Measurements from ENCODE around the gene SCN1A. TPM values are rescaled to one million over a fixed set of nuclear protein-coding genes. Genes with fewer than 3 reads are reported as not detected.

The SCN1A gene
- total and polyA plus RNA-seq, 2 of the 4 experiments (the other 2 are of a cell fraction): under 0.01 TPM; not detected in 1

DNA sequence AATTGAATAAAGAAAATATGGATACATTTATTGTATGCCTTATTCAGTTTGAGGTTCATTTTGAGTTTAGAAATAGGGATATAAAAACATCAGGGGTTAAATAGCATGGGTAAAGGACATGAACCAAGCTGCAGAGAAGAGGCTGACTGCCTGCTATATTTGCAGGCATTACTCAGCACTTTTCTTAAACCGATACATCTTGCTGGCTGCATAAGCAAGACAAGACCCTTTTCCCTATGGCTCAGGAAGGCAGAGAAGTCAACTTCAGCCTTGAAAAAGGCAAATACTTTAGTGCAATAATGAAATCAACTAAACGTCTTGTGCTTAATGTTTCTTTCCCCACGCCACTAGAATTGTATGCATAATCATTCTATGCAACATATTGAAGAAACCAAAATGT, 36.4 kb downstream of the SCN1A start:
- no peaks in the 10 kb centered on the region for H4K20me1 ChIP-seq (ENCODE audit: insufficient read depth, low read length)
- no TSS peak for BruUV-seq (replicated peaks)
- peak overlapping the region; percentile 24; the same call in 1 of the 2 replicates for H3K4ac ChIP-seq (ENCODE audit: low read depth, low read length)
- ChIA-PET CTCF (interaction anchor here (1.6 kb wide), 1 partner anchor 15 kb away, joined by 5 read pairs; no protein-coding TSS in a partner anchor), POLR2A (ENCODE audit: unreplicated experiment) (no interaction called here)
- no peaks in the 10 kb centered on the region for H3K9me3 ChIP-seq (ENCODE audit: control insufficient read depth, insufficient read depth, low read length)
- peak overlapping the region; percentile 50; the same call in 1 of the 2 replicates for H2BK20ac ChIP-seq (ENCODE audit: low read depth, low read length)
- H3K14ac ChIP-seq (replicated peaks; ENCODE audit: low read depth, low read length): 0 out of 2 replicates have a peak overlapping the region, but pooled peaks have one; percentile 22
- H3K4me2 ChIP-seq (ENCODE audit: low read depth, low read length): no peak overlapping the region
- DNase-seq (peak; percentile 32), ATAC-seq (ENCODE audit: low read depth) (peak; percentile 47)
- no peaks in the 10 kb centered on the region for H3K27me3 ChIP-seq (ENCODE audit: control insufficient read depth, insufficient read depth, low read length)
- peaks cover 3% of the 10 kb centered on the region for H3K4me1 ChIP-seq (ENCODE audit: control insufficient read depth, insufficient read depth, low read length)
- H3K23ac ChIP-seq (ENCODE audit: low read depth, low read length): no peak overlapping the region
- H2BK5ac ChIP-seq (ENCODE audit: low read depth, low read length, poor library complexity, severe bottlenecking): no peak overlapping the region
- H4K5ac ChIP-seq (ENCODE audit: low read depth, low read length): peak overlapping the region; percentile 70; the same call in 1 of the 2 replicates
- no peak overlapping the region for H2AK9ac ChIP-seq (replicated peaks; ENCODE audit: low read depth, low read length, poor library complexity)
- H2AK5ac ChIP-seq (ENCODE audit: low read depth, low read length): no peak overlapping the region
- H3K4me3 ChIP-seq (ENCODE audit: insufficient read depth, low read depth, low read length): no peak overlapping the region
- no peaks in the 10 kb centered on the region for H3K9me1 ChIP-seq (ENCODE audit: insufficient read depth, low read length)
- no peak overlapping the region for H2BK15ac ChIP-seq (ENCODE audit: low read depth, low read length)
- H3K36me3 ChIP-seq (ENCODE audit: control insufficient read depth, insufficient read depth, low read length): no peaks in the 10 kb centered on the region
- no peak overlapping the region for H3K18ac ChIP-seq (ENCODE audit: low read depth, low read length)
- H2AFZ ChIP-seq (replicated peaks; ENCODE audit: low read length, poor library complexity): no peak overlapping the region
- no peak overlapping the region for H3K9ac ChIP-seq (ENCODE audit: low read depth, low read length)
- TF ChIP-seq MAFK (IDR thresholded peaks at IDR 0.05; ENCODE audit: low read depth, low read length) (peak; percentile 69), NFE2L2 (IDR thresholded peaks at IDR 0.05; ENCODE audit: low read depth, low read length) (peak; percentile 76), CHD1 (IDR thresholded peaks at IDR 0.05; ENCODE audit: low read depth, low read length) (no peak)
- H3K27ac ChIP-seq (ENCODE audit: insufficient read depth, low read length): no peak overlapping the region; the same call in 1 of the 2 replicates
- intact Hi-C loops (cut with micrococcal nuclease): no loop called here
- WGBS, 2 experiments (ENCODE audit: extremely low coverage in 2 of 2, insufficient read length in 1 of 2): no CpG with 5 or more reads among the region's 3 CpGs
- H4K91ac ChIP-seq (ENCODE audit: insufficient read depth, low read depth, low read length): no peak overlapping the region
- no peaks in the 10 kb centered on the region for H3K79me1 ChIP-seq (ENCODE audit: low read depth in 1 of 2, low read length in 2 of 2)
- no peak overlapping the region for H4K8ac ChIP-seq (ENCODE audit: low read depth in 2 of 2, low read length in 2 of 2)
- in situ Hi-C loops (cut with MboI; ENCODE audit: low sequenced_read_pairs): no loop called here
- dilution Hi-C loops (cut with HindIII; ENCODE audit: low sequenced_read_pairs, unreplicated experiment): no loop called here
- H3K56ac ChIP-seq (ENCODE audit: extremely low read depth, insufficient read depth, low read length): no peak overlapping the region
- H2BK120ac ChIP-seq (ENCODE audit: low read depth, low read length): peak overlapping the region; percentile 56; the same call in 1 of the 2 replicates
